Omental fat pad (tissue), 4 donors: Measurements from ENCODE around the gene CACHD1. TPM values are rescaled to one million over a fixed set of nuclear protein-coding genes. Genes with fewer than 3 reads are reported as not detected.

Experiments used
- ATAC-seq: fragments of 150-250 bp; one replicate; pipeline ENCODE4 v1.9.1; 2016; ENCODE audit warnings: mild to moderate bottlenecking, moderate library complexity; ENCODE audit not compliant: low FRiP score
- DNase-seq: peaks from one replicate; pipeline ENCODE4 v3.0.0-alpha.2; 2019; ENCODE audit warnings: low spot score
- total RNA-seq, 4 donors: library from RNA; depleted of rRNA; stranded (reverse); fragments of >200 nt; gene quantifications; one replicate each; pipeline ENCODE4 v1.1.0, GENCODE V29; 2016
- TF ChIP-seq, protein P1 (sequence below), 3 donors: fragments of 450-650 bp; IDR thresholded peaks; one replicate each; pipeline ENCODE4 v1.5.1; 2016 to 2017; ENCODE audit warnings: antibody characterized with exemption in 3 of 3, mild to moderate bottlenecking in 3 of 3, moderate library complexity in 2 of 3

Gene CACHD1
- total RNA-seq, 4 donors from 2014 or later: 23.0 to 26.0 (median 23.9) TPM

DNA sequence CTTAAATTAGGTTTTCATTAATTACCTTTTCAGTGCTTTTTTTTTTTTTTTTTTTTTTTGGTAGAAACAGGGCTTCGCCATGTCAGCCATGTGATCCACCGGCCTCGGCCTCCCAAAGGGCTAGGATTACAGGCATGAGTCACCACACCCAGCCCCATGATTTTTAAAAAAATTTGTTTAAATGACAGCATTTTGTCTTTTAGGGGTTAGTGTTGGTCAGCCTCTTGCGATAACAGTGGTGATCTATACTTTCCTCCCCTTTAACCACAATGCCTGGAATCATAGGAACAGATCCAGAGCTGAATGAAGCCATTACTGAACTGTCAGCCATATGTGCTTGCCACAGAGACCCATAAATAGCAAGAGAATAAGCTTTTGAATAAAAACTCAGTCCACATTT lies 73.9 kb downstream of the CACHD1 start:
- TF ChIP-seq, protein P1, sequence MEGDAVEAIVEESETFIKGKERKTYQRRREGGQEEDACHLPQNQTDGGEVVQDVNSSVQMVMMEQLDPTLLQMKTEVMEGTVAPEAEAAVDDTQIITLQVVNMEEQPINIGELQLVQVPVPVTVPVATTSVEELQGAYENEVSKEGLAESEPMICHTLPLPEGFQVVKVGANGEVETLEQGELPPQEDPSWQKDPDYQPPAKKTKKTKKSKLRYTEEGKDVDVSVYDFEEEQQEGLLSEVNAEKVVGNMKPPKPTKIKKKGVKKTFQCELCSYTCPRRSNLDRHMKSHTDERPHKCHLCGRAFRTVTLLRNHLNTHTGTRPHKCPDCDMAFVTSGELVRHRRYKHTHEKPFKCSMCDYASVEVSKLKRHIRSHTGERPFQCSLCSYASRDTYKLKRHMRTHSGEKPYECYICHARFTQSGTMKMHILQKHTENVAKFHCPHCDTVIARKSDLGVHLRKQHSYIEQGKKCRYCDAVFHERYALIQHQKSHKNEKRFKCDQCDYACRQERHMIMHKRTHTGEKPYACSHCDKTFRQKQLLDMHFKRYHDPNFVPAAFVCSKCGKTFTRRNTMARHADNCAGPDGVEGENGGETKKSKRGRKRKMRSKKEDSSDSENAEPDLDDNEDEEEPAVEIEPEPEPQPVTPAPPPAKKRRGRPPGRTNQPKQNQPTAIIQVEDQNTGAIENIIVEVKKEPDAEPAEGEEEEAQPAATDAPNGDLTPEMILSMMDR (IDR thresholded peaks at IDR 0.05): no peak
- ATAC-seq: peak; percentile 41

DNA sequence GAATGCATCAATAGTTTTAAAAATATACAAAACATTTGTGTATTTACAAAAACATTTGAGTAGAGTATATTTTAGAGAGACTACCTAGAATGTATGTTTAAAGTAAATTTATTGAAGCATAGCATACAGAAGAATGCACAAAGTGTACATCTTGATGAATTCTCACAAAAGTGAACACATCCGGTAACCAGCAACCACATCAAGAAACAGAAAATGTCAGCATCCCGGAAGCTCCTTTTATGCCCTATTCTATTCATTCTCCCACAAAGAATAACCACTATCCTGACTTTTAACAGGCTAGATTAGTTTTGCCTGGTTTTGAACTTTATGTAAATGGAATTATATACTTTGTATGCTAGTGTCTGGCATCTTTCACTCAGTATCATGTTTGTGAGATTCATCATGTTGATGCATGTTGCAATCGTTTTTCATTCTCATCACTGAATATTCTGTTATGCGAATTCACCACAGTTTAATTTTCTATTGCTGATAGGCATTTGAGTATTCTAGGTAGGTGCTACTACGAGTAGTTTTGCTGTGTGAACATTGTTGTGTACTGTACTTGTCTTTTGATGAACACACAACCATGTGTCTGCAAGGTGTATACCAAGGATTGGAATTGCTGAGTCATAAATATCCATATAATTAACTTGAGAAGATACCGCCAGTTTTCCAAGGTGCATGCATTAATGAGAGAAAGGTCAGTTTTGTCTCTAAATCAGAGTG lies 75.4 kb downstream of the CACHD1 start:
- TF ChIP-seq, protein P1 (IDR thresholded peaks at IDR 0.05): no peak
- ATAC-seq (no peak), DNase-seq (no peak)

More for the DNA sequence above, 73.9 kb downstream of the CACHD1 start:
- DNase-seq: no peak

DNA sequence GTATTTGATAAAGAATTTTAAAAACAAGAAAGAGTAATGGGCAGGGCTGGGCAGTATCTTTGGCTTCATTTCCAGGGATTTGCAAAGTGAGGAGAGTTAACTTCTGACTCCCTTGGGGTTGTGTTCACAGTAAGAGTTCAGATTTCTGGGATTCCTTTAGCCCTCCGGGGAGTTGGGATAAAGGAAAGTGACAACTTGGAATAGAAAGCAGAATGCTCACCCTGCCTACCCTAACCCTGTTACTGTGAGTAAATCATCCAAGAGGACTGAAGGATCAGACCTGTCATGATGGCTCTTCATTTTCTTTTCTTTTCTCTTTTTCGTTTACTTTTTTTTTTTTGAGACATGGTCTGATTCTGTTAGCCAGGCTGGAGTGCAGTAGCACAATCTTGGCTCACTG lies 76.1 kb downstream of the CACHD1 start:
- ATAC-seq (no peak), DNase-seq (no peak)
- TF ChIP-seq, protein P1 (IDR thresholded peaks at IDR 0.05): no peak

GRCh38 chr1:64549464-64550239 lies 79.7 kb downstream of the CACHD1 start:
- peak; percentile 45 for ATAC-seq
- TF ChIP-seq, protein P1 (IDR thresholded peaks at IDR 0.05): no peak
- no peak for DNase-seq

DNA sequence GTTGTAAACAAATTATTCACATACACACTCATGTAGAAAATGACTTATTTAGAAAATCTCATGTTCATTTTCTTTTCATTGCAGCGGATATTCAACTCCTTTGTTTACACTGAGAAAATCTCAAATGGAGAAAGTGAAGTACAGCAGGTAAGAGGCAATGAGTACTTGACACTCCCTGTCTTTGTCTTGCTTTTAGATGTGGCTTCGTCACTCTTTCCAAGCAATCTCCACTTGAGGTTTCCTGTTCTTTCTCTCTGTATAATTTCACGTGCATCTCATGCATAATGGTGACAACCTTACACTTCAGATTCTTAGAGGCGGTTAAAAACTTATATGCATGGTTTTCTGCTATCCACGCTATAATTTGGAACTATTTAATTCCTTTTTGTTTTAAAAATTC lies 80.6 kb downstream of the CACHD1 start:
- TF ChIP-seq, protein P1 (IDR thresholded peaks at IDR 0.05): no peak
- ATAC-seq (no peak), DNase-seq (no peak)

- DNase-seq (no peak), ATAC-seq (no peak)
- TF ChIP-seq, protein P1 (IDR thresholded peaks at IDR 0.05): no peak
Measured at GRCh38 chr1:64550946-64551605, 81.1 kb downstream of the CACHD1 start.
